MCF 10A (cell line): ENCODE measurements around the gene SNAI1. TPM values are rescaled to one million over a fixed set of nuclear protein-coding genes. Genes with fewer than 3 reads are reported as not detected.
"Not testable (repeated sequence)": the region's sequence is repeated elsewhere in the genome, so short reads cannot be mapped to it uniquely, and the experiment has no call there.

Experiments
- BruUV-seq: library from RNA; stranded (reverse); fragments of 400-500 nt; replicated peaks from 2 replicates; lab custom pipeline; 2021; lab: Mats Ljungman, UMichigan
- CTCF ChIA-PET: fragments of 300-600 bp; sonication (Branson Sonifier 250); formaldehyde crosslinking; extraction: SDS; loops from one replicate; lab custom pipeline; 2021; ENCODE audit warnings: antibody characterized with exemption, inconsistent platforms; lab: Yijun Ruan, JAX
- POLR2A ChIA-PET: fragments of 300-600, 350-650 bp; sonication (Branson Sonifier 250); formaldehyde crosslinking; extraction: SDS; loops from one replicate; lab custom pipeline; 2020; ENCODE audit warnings: antibody characterized with exemption, inconsistent platforms; lab: Yijun Ruan, JAX
- DNase-seq: peaks from one replicate; pipeline ENCODE4 v3.0.0-alpha.2; 2018; ENCODE audit not compliant: unreplicated experiment
- H3K27ac Mint-ChIP-seq: one replicate; pipeline ENCODE4 v1.8.0; 2022; ENCODE audit warnings: mild to moderate bottlenecking, low read depth, mixed read lengths; ENCODE audit not compliant: unreplicated experiment
- H3K27me3 Mint-ChIP-seq: one replicate; pipeline ENCODE4 v1.8.0; 2022; ENCODE audit warnings: mixed read lengths; ENCODE audit not compliant: insufficient read depth, unreplicated experiment
- H3K36me3 Mint-ChIP-seq: one replicate; pipeline ENCODE4 v1.8.0; 2022; ENCODE audit warnings: mild to moderate bottlenecking, moderate library complexity, mixed read lengths; ENCODE audit not compliant: insufficient read depth, unreplicated experiment
- H3K4me1 Mint-ChIP-seq: one replicate; pipeline ENCODE4 v1.8.0; 2022; ENCODE audit warnings: mixed read lengths; ENCODE audit not compliant: insufficient read depth, unreplicated experiment
- H3K4me3 Mint-ChIP-seq: one replicate; pipeline ENCODE4 v1.8.0; 2022; ENCODE audit warnings: mild to moderate bottlenecking, moderate library complexity, mixed read lengths; ENCODE audit not compliant: unreplicated experiment
- H3K9me3 Mint-ChIP-seq: one replicate; pipeline ENCODE4 v1.8.0; 2022; ENCODE audit warnings: mixed read lengths; ENCODE audit not compliant: unreplicated experiment
- intact Hi-C: fragments of 100-400 bp; cut with micrococcal nuclease; formaldehyde crosslinking; loops from 2 replicates; pipeline ENCODE4 v1.14.1; 2022
- total RNA-seq: library from RNA; stranded (reverse); gene quantifications from 2 replicates; pipeline ENCODE4 v1.2.3, GENCODE V29; 2022
- TF ChIP-seq, protein P1 (sequence below): fragments of 200-600 bp; IDR thresholded peaks from one replicate; pipeline ENCODE4 v1.8.0; 2022; ENCODE audit warnings: antibody characterized with exemption, mild to moderate bottlenecking; ENCODE audit not compliant: unreplicated experiment

The SNAI1 gene
- total RNA-seq, 1 experiment from 2014 or later, result 0.23 TPM

DNA sequence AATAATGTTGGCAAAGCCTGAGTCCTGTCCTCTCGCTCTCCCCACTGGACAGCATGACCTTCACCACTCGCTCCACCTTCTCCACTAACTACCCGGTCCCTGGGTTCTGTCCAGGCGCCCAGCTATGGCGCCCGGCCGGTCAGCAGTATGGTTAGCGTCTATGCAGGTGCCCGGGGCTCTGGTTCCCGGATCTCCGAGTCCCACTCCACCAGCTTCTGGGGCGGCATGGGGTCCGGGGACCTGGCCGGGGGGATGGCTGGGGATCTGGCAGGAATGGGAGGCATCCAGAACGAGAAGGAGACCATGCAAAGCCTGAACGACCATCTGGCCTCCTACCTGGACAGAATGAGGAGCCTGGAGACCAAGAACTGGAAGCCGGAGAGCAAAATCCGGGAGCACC lies 26.1 kb upstream of the SNAI1 start:
- TF ChIP-seq, protein P1, sequence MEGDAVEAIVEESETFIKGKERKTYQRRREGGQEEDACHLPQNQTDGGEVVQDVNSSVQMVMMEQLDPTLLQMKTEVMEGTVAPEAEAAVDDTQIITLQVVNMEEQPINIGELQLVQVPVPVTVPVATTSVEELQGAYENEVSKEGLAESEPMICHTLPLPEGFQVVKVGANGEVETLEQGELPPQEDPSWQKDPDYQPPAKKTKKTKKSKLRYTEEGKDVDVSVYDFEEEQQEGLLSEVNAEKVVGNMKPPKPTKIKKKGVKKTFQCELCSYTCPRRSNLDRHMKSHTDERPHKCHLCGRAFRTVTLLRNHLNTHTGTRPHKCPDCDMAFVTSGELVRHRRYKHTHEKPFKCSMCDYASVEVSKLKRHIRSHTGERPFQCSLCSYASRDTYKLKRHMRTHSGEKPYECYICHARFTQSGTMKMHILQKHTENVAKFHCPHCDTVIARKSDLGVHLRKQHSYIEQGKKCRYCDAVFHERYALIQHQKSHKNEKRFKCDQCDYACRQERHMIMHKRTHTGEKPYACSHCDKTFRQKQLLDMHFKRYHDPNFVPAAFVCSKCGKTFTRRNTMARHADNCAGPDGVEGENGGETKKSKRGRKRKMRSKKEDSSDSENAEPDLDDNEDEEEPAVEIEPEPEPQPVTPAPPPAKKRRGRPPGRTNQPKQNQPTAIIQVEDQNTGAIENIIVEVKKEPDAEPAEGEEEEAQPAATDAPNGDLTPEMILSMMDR, result no peak
- no TSS peak for BruUV-seq
- no peak overlapping the region for H3K4me3 Mint-ChIP-seq
- CTCF ChIA-PET, result interaction anchor here (0.6 to 1.5 kb wide), 4 partner anchors 9 to 128 kb away, joined by 3 to 5 read pairs (median 4); no protein-coding TSS in a partner anchor
- POLR2A ChIA-PET, result no interaction called here
- no peaks in the 10 kb centered on the region for H3K9me3 Mint-ChIP-seq
- no peak for DNase-seq
- intact Hi-C loops, result no loop called here
- H3K27ac Mint-ChIP-seq, result no peak overlapping the region
- no peaks in the 10 kb centered on the region for H3K4me1 Mint-ChIP-seq
- H3K27me3 Mint-ChIP-seq, result no peaks in the 10 kb centered on the region
- H3K36me3 Mint-ChIP-seq, result peaks cover 57% of the 10 kb centered on the region

DNA sequence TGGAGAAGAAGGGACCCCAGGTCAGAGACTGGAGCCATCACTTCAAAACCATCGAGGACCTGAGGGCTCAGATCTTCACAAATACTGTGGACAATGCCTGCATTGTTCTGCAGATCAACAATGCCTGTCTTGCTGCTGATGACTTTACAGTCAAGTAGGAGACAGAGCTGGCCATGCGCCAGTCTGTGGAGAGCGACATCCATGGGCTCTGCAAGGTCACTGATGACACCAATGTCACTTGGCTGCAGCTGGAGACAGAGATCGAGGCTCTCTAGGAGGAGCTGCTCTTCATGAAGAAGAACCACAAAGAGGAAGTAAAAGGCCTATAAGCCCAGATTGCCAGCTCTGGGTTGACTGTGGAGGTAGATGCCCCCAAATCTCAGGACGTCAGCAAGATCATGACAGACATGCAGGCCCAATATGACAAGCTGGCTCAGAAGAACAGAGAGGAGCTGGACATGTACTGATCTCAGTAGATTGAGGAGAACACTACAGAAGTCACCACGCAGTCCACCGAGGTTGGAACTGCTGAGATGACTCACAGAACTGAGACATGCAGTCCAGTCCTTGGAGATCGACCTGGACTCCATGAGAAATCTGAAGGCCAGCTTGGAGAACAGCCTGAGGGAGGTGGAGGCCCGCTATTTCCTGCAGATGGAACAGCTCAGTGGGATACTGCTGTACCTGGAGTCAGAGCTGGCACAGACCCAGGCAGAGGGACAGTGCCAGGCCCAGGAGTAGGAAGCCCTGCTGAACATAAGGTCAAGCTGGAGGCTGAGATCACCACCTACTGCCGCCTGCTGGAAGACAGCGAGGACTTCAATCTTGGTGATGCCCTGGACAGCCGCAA lies 25.5 kb upstream of the SNAI1 start:
- H3K36me3 Mint-ChIP-seq, result peaks cover 51% of the 10 kb centered on the region
- DNase-seq, H3K9me3 Mint-ChIP-seq, H3K27me3 Mint-ChIP-seq, H3K4me1 Mint-ChIP-seq, H3K4me3 Mint-ChIP-seq, H3K27ac Mint-ChIP-seq, intact Hi-C loops, BruUV-seq: not testable (repeated sequence)
- ChIA-PET CTCF (interaction anchor here (0.6 kb wide), 1 partner anchor 10 kb away, joined by 3 read pairs; no protein-coding TSS in a partner anchor), POLR2A (interaction anchor here (0.6 kb wide), 1 partner anchor 119 kb away, joined by 3 read pairs; no protein-coding TSS in a partner anchor)

- Mint-ChIP-seq H3K4me3 (no peak overlapping the region), H3K9me3 (no peaks in the 10 kb centered on the region), H3K27me3 (no peaks in the 10 kb centered on the region), H3K4me1 (no peaks in the 10 kb centered on the region), H3K27ac (no peak overlapping the region), H3K36me3 (peaks cover 19% of the 10 kb centered on the region)
- BruUV-seq, result no TSS peak
- CTCF ChIA-PET, result interaction anchor here (2.6 kb wide), 1 partner anchor 110 kb away, joined by 18 read pairs; no protein-coding TSS in a partner anchor
- TF ChIP-seq, protein P1, result no peak
- DNase-seq, result no peak
- POLR2A ChIA-PET, result no interaction called here
- intact Hi-C loops, result no loop called here
These were observed 21.4 kb upstream of the SNAI1 start for GRCh38 chr20:49961413-49961812.

GRCh38 chr20:49964964-49965780 lies 17.6 kb upstream of the SNAI1 start:
- H3K4me3 Mint-ChIP-seq, result no peak overlapping the region
- no peaks in the 10 kb centered on the region for H3K27me3 Mint-ChIP-seq
- TF ChIP-seq, protein P1, result peak; percentile 39
- no peaks in the 10 kb centered on the region for H3K9me3 Mint-ChIP-seq
- POLR2A ChIA-PET, result interaction anchor here (0.6 to 1.3 kb wide), 4 partner anchors 11 to 457 kb away, joined by 3 to 6 read pairs (median 4); no protein-coding TSS in a partner anchor
- no peak overlapping the region for H3K27ac Mint-ChIP-seq
- H3K4me1 Mint-ChIP-seq, result peaks cover 14% of the 10 kb centered on the region
- peak; percentile 53 for DNase-seq
- no peaks in the 10 kb centered on the region for H3K36me3 Mint-ChIP-seq
- CTCF ChIA-PET, result interaction anchor here (0.6 to 5.5 kb wide), 15 partner anchors 9 to 700 kb away, joined by 3 to 67 read pairs (median 3); partner anchors contain the start of gene SNAI1
- BruUV-seq, result no TSS peak
- intact Hi-C loops, result no loop called here
